IPS-18a (cell line): ENCODE results near the gene PTPRT.

Source experiments
- H3K27ac ChIP-seq: one replicate; pipeline ENCODE4 v1.5.1; 2013; ENCODE audit warnings: low read length
- H3K27me3 ChIP-seq: one replicate; pipeline ENCODE4 v1.6.1; 2013; ENCODE audit warnings: mild to moderate bottlenecking, low read length; ENCODE audit not compliant: control insufficient read depth, insufficient read depth
- H3K36me3 ChIP-seq: one replicate; pipeline ENCODE4 v1.6.1; 2013; ENCODE audit warnings: low read depth, low read length; ENCODE audit not compliant: control insufficient read depth
- H3K4me1 ChIP-seq: one replicate; pipeline ENCODE4 v1.6.1; 2013; ENCODE audit warnings: low read depth, low read length; ENCODE audit not compliant: control insufficient read depth
- H3K4me3 ChIP-seq: one replicate; pipeline ENCODE4 v1.5.1; 2013; ENCODE audit warnings: low read length
- H3K9ac ChIP-seq: one replicate; pipeline ENCODE4 v1.6.1; 2013; ENCODE audit warnings: mild to moderate bottlenecking, low read length, moderate library complexity
- H3K9me3 ChIP-seq: one replicate; pipeline ENCODE4 v1.6.1; 2013; ENCODE audit warnings: low read depth, low read length; ENCODE audit not compliant: control insufficient read depth

PTPRT gene

DNA sequence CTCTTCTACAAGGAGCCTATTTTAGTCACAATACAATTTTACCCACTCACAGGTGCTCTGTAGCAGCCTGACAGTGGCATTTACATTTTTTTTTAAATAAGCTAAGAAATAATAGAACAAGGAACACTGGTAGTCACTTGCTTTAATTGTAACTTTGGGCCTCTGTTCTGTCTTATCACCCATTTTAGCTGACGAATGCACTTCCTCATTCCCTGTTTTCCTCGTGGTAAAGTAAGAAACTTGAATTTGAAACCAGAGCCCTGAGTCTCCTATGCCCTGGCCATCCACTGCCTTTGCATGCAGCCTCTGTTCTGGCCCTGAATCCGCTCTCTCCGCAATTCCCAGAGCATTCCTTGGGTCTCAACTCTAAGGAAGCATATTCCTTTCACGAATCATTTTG is 550.6 kb downstream of the PTPRT start:
- Histone ChIP-seq H3K27me3 (no peaks in the 10 kb centered on the region), H3K4me3 (no peak overlapping the region), H3K4me1 (peaks cover 6% of the 10 kb centered on the region)

DNA sequence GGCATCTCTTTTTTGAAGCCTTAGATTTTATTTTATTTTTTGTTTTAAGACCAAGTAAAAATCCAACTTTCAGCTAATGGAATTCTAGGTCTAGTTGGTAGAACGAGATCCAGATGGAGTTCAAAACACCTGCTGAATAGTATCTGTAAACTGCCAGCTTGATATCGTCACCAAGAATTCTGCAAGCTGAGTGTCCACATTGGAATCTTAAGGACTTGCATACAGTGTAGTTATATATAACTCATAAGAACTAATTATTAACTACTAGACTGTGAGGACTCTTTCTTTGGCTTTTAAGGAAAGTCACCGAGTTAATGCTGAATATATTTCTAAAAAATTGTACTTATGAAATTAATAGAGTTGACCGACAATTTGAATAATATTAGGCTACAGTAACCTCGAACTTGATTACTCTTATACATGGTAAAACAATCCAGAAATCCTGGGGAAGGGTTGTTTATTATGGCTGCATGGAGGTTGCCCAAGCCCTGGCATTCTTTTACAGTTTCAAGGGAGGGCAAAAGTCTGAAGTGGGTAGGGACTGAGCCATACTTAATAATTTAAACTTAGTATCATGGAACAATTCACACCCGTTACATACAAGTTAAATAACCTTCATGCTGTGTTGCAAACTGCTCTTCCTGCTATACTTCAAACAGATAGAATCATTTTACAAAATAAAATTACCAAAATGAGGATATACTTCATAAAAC is 553.9 kb downstream of the PTPRT start:
- Histone ChIP-seq H3K27ac (no peak overlapping the region), H3K9ac (no peak overlapping the region), H3K4me3 (no peak overlapping the region), H3K27me3 (no peaks in the 10 kb centered on the region), H3K9me3 (no peaks in the 10 kb centered on the region), H3K36me3 (no peaks in the 10 kb centered on the region), H3K4me1 (peaks cover 6% of the 10 kb centered on the region)

More for the DNA sequence above, 550.6 kb downstream of the PTPRT start:
- no peak overlapping the region for H3K27ac ChIP-seq
- H3K36me3 ChIP-seq, result no peaks in the 10 kb centered on the region
- no peak overlapping the region for H3K9ac ChIP-seq
- no peaks in the 10 kb centered on the region for H3K9me3 ChIP-seq

DNA sequence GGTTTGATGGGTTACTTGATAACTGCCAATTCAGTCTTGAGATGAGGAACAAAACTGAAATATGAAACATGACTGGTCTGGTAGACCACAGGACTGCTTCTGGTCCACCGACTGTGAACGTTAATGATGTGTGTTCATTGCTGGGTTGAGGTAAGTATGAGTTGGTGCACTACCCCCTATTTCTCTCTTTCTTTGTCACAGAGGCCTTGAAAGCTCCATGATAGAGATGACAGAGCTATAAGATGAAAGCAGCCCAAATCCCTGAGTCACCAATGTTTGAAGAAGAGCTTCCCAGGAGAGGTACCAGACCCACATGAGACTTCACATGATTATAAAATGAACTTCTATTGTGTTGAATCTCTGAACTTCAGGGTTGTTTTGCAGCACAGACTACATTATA is 555.5 kb downstream of the PTPRT start:
- Histone ChIP-seq H3K27ac (no peak overlapping the region), H3K4me1 (peaks cover 6% of the 10 kb centered on the region), H3K9ac (no peak overlapping the region), H3K27me3 (no peaks in the 10 kb centered on the region), H3K36me3 (no peaks in the 10 kb centered on the region), H3K4me3 (no peak overlapping the region), H3K9me3 (no peaks in the 10 kb centered on the region)

DNA sequence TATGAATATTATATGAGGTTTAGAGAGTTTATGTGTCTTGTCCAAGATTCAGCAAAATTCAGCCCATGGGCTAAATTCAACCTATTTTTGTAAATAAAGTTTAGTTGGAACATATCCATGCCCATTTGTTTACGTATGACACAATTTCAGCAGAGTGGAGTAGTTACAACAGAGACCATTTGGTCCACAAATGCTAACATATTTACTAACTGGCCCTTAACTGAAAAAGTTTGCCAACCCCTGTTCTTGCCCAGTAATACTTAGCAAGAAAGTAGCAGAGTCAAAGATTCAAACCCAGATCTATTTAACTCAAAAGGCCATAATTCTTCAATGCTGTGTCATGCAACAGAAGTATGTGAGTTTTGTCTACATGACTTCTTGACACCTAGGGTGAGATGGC is 561.0 kb downstream of the PTPRT start:
- Histone ChIP-seq H3K36me3 (no peaks in the 10 kb centered on the region), H3K4me3 (no peak overlapping the region), H3K9me3 (no peaks in the 10 kb centered on the region), H3K27me3 (no peaks in the 10 kb centered on the region), H3K27ac (no peak overlapping the region), H3K4me1 (no peaks in the 10 kb centered on the region), H3K9ac (no peak overlapping the region)

DNA sequence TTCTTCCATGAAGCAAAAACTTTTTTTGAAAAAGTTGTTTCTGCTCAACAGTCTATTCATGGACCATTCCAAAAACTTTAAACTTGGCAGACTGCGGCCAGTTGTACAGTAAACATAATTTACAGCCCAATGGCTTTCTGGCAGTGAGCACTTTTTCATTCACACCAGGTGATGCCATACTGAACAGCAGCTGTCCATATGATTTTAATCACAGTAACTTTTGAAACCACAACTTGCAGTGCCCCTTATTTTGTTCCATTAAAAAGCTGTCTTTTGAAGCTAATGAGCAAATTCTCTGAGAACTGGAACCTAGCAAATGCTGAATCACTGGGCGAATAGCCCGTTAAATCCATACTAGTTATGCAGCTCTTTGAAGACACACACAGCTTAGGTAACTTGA is 576.6 kb downstream of the PTPRT start:
- H3K9ac ChIP-seq, result no peak overlapping the region
- peaks cover 3% of the 10 kb centered on the region for H3K9me3 ChIP-seq
- no peak overlapping the region for H3K27ac ChIP-seq
- no peaks in the 10 kb centered on the region for H3K4me1 ChIP-seq
- no peak overlapping the region for H3K4me3 ChIP-seq
- no peaks in the 10 kb centered on the region for H3K27me3 ChIP-seq
- H3K36me3 ChIP-seq, result no peaks in the 10 kb centered on the region

DNA sequence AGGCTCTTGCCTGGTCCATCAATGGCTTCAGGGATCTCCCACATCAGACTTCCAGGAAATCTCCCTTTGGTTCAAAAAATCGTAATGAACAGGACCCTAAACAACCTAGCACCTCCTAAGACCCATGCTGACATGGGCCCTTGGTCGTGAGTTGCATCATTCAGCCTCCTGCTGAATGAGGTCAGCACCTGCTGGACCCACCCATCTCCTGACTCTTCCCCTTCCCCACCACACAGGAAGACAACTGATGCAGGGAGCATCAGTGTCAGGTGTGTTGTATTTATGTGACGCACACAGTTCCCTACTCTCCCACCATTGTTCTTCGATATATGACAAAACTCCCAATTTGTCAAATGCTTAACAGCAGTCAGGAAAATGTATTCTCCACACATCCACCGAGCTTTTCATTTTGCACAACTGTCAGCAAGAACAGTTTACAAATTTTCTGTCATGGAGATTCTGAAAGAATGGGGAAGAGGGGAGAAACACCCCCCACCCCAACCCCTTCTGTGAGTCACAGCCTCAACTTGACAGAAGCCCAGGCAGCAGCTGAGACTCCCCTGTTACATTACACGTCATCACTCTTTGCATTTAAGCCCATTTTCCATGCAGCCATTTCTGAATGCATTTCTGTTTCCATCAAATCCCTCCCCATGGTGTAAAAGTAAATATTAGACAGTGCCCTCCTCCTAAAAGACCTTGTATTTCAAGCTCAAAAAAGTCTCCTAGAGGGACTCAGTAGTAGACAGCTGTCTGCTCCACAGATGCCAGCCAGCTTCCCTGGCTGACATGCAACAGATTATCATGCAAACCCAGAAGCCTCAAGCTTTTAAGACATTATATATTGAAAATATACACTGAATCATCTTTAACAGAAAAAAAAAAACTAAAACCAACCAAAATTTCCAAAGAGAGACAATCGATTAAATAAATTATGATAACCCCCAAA is 577.5 kb downstream of the PTPRT start:
- Histone ChIP-seq H3K4me3 (no peak overlapping the region), H3K36me3 (no peaks in the 10 kb centered on the region), H3K9ac (no peak overlapping the region), H3K27me3 (no peaks in the 10 kb centered on the region), H3K9me3 (peaks cover 3% of the 10 kb centered on the region), H3K4me1 (no peaks in the 10 kb centered on the region), H3K27ac (no peak overlapping the region)

DNA sequence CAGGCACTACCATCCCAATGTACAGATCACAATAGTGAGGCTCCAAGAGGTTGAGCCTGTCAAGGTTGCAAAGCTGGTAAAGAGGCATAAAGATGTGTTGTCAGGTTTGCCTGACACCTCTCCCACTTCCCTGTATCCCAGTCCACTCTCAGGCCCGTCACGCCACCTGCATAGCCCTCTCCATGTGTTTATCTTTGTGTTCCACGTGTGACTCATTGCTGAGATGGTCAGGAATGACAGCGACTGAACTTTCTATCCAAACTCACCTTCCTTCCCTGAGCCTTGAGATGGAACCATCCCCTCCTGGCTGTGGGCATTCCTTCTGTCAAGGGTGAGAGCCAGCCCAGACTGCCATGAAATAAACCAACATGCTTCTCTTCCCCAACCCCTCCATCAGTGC is 578.3 kb downstream of the PTPRT start:
- Histone ChIP-seq H3K9ac (no peak overlapping the region), H3K4me3 (no peak overlapping the region), H3K27me3 (no peaks in the 10 kb centered on the region), H3K27ac (no peak overlapping the region), H3K4me1 (no peaks in the 10 kb centered on the region), H3K9me3 (peaks cover 3% of the 10 kb centered on the region), H3K36me3 (no peaks in the 10 kb centered on the region)

DNA sequence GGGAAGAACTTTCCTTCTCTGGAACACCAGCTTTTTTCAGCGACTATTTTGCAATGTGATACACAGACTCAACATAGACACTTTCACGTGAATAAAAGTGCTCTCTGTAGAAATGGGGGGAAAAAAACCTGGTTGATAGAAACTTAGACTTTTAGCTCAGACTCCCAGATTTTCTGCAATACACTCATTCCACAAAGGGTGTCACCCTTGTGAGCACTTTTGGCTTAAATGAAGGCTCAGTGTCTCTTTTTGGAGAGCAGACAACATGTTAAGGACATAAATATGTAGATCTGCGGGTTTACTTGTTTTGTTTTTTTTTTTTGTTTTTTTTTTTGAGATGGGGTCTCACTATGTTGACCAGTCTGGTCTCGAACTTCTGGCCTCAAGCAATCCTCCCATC is 579.6 kb downstream of the PTPRT start:
- Histone ChIP-seq H3K9me3 (peaks cover 3% of the 10 kb centered on the region), H3K4me3 (no peak overlapping the region), H3K9ac (no peak overlapping the region), H3K4me1 (no peaks in the 10 kb centered on the region), H3K27ac (no peak overlapping the region), H3K36me3 (no peaks in the 10 kb centered on the region), H3K27me3 (no peaks in the 10 kb centered on the region)

DNA sequence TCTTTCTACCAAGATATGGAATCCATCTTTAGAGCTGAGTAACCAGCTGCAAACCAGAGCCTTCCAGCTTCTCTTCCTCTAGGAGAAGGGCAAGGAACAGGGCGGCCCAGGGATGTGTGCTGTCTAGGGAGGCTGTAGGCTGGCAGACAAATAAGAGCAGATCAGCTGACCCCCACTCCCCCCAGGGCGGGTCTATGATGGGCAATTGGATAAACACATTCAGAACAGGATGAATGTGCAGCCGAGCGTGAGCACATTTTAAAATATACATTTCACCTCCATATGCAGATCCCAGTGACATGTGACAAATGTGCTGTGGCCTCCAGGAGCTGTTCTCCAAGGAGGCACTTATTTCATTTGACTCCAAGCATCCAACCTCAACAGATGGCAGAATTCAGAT is 580.1 kb downstream of the PTPRT start:
- Histone ChIP-seq H3K27me3 (no peaks in the 10 kb centered on the region), H3K9ac (no peak overlapping the region)

DNA sequence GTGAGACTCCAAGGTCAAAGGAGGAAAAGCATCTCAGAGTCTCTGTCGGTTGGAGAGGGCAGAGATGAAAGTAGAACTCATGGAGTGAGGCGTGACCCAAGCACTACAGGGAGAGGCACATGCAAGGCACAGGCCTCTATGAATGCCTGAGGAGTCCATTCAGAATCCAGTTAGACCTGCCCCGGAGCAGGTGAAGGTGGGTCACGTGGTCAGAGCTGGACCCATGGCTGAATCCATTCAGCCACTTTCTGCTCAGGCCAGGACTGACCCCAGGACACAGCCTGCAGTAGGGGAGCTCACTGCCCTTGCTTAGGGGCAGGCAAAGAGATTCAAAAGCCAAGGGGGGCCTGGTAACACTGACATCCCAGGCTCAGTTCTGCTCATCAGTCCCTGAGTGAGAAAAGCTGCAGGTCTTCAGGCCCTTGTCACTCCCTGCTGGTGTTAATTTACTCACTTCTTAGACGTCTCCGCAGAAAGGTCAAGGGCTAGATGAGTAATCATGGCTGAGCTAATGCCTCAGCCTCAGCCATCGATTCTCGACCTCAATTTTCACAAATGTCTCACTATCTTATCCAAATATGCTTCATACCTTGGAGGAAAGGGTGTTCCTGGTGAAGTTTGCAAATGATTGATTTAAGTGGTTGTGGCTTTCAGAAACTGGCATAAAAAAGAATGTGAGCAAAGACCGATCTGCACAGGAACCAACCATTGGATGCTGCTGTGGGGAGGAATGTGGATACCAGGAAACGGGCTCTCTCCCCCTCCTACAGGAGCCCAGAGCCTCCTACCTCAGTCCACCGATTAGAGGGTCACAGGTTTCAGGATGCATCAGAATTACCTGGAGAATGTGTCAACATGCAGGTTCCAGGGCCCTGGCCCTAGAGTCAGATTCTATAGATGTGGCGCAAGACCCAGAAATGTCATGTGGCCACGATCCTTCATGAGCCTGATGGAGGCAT is 584.4 kb downstream of the PTPRT start:
- no peaks in the 10 kb centered on the region for H3K9me3 ChIP-seq
- no peak overlapping the region for H3K4me3 ChIP-seq
- no peaks in the 10 kb centered on the region for H3K4me1 ChIP-seq
- H3K27me3 ChIP-seq, result no peaks in the 10 kb centered on the region
- no peaks in the 10 kb centered on the region for H3K36me3 ChIP-seq
- H3K27ac ChIP-seq, result no peak overlapping the region
- no peak overlapping the region for H3K9ac ChIP-seq

More for the DNA sequence above, 580.1 kb downstream of the PTPRT start:
- H3K27ac ChIP-seq, result no peak overlapping the region
- H3K9me3 ChIP-seq, result peaks cover 3% of the 10 kb centered on the region
- no peaks in the 10 kb centered on the region for H3K4me1 ChIP-seq
- H3K4me3 ChIP-seq, result no peak overlapping the region
- no peaks in the 10 kb centered on the region for H3K36me3 ChIP-seq

DNA sequence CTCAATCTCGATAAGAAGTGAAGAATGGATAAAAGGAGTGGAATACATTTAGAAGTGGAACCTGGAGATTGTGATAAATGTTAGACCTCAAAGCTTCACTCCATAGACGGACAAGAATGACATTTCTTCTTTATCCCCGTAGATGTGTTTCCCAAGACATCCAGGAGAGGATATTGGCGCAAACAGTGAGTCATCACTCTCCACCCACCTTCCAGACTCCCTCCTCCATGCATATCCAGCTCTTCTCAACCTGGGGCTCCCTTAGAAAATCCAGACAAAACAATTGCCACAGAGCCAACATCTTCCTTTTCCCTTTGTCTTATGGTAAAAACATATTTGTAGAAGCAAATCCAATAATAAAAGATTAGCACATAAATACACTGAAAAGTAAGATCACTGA is 586.1 kb downstream of the PTPRT start:
- H3K27me3 ChIP-seq, result no peaks in the 10 kb centered on the region
- H3K9me3 ChIP-seq, result no peaks in the 10 kb centered on the region
- no peak overlapping the region for H3K4me3 ChIP-seq
- no peak overlapping the region for H3K9ac ChIP-seq
- H3K27ac ChIP-seq, result no peak overlapping the region
- H3K36me3 ChIP-seq, result no peaks in the 10 kb centered on the region
- H3K4me1 ChIP-seq, result no peaks in the 10 kb centered on the region
